Measurements from ENCODE around the gene PRKAG2. TPM values are rescaled to one million over a fixed set of nuclear protein-coding genes. Genes with fewer than 3 reads are reported as not detected.
"Not testable (repeated sequence)": the region's sequence is repeated elsewhere in the genome, so short reads cannot be mapped to it uniquely, and the experiment has no call there.

PRKAG2 gene
- 12.3 TPM for polyA plus RNA-seq (ENCODE audit: insufficient read length)

- no peak for DNase-seq (ENCODE audit: low read depth)
Measured at GRCh38 chr7:151876899-151877777, at the start of gene PRKAG2. Gene PRKAG2 (minus strand): TSS chr7:151877115. CDS start chr7:151876620, 495 bp downstream.

- DNase-seq (ENCODE audit: low read depth), result no peak
Measured at GRCh38 chr7:151926336-151926712, 49.4 kb upstream of the PRKAG2 start.

- no peak for DNase-seq (ENCODE audit: low read depth)
Measured at GRCh38 chr7:151925446-151926335, 48.8 kb upstream of the PRKAG2 start.

- no peak for DNase-seq (ENCODE audit: low read depth)
Measured at GRCh38 chr7:151924508-151924907, 47.6 kb upstream of the PRKAG2 start.

GRCh38 chr7:151924001-151924400 lies 47.1 kb upstream of the PRKAG2 start:
- no peak for DNase-seq (ENCODE audit: low read depth)

GRCh38 chr7:151923097-151923876 lies 46.4 kb upstream of the PRKAG2 start:
- no peak for DNase-seq (ENCODE audit: low read depth)

- no peak for DNase-seq (ENCODE audit: low read depth)
Measured at GRCh38 chr7:151921451-151921850, 44.5 kb upstream of the PRKAG2 start.

- no peak for DNase-seq (ENCODE audit: low read depth)
Measured at GRCh38 chr7:151920488-151920887, 43.6 kb upstream of the PRKAG2 start.

- no peak for DNase-seq (ENCODE audit: low read depth)
Measured at GRCh38 chr7:151919595-151919994, 42.7 kb upstream of the PRKAG2 start.

GRCh38 chr7:151918510-151918843 lies 41.6 kb upstream of the PRKAG2 start:
- DNase-seq (ENCODE audit: low read depth), result no peak

- DNase-seq (ENCODE audit: low read depth), result no peak
Measured at GRCh38 chr7:151917791-151918509, 41.0 kb upstream of the PRKAG2 start.

- DNase-seq (ENCODE audit: low read depth), result no peak
Measured at GRCh38 chr7:151914051-151914450, 37.1 kb upstream of the PRKAG2 start.

- DNase-seq (ENCODE audit: low read depth), result not testable (repeated sequence)
Measured at GRCh38 chr7:151910655-151911054, 33.7 kb upstream of the PRKAG2 start.

- not testable (repeated sequence) for DNase-seq (ENCODE audit: low read depth)
Measured at GRCh38 chr7:151907115-151907514, 30.2 kb upstream of the PRKAG2 start.

- no peak for DNase-seq (ENCODE audit: low read depth)
Measured at GRCh38 chr7:151905766-151906165, 28.9 kb upstream of the PRKAG2 start.

GRCh38 chr7:151905353-151905752 lies 28.4 kb upstream of the PRKAG2 start:
- no peak for DNase-seq (ENCODE audit: low read depth)

- DNase-seq (ENCODE audit: low read depth), result no peak
Measured at GRCh38 chr7:151904270-151904669, 27.4 kb upstream of the PRKAG2 start.

GRCh38 chr7:151903249-151904032 lies 26.5 kb upstream of the PRKAG2 start:
- no peak for DNase-seq (ENCODE audit: low read depth)

GRCh38 chr7:151902311-151902710 lies 25.4 kb upstream of the PRKAG2 start:
- DNase-seq (ENCODE audit: low read depth), result no peak

- no peak for DNase-seq (ENCODE audit: low read depth)
Measured at GRCh38 chr7:151901828-151902227, 24.9 kb upstream of the PRKAG2 start.

Measured in forelimb muscle (tissue), 1 donor.